GM12878 (cell line): Measurements from ENCODE around the gene SDF4. TPM values are rescaled to one million over a fixed set of nuclear protein-coding genes. Genes with fewer than 3 reads are reported as not detected.

Source experiments
- ATAC-seq: fragments of 200-7000 bp; cut with Tn5 transposase; 3 replicates; pipeline ENCODE4 v1.9.1; 2020; ENCODE audit warnings: mild to moderate bottlenecking, moderate library complexity
- BruUV-seq: library from RNA; stranded (reverse); fragments of 400-500 nt; replicated peaks from 2 replicates; lab custom pipeline; 2021; lab: Mats Ljungman, UMichigan
- CTCF ChIA-PET: fragments of 300-600 bp; sonication (Branson Sonifier 250); formaldehyde crosslinking; extraction: SDS; loops from one replicate; lab custom pipeline; 2021; ENCODE audit warnings: inconsistent platforms; lab: Yijun Ruan, JAX
- POLR2A ChIA-PET: fragments of 350-600 bp; formaldehyde crosslinking; extraction: SDS; loops from one replicate; lab custom pipeline; 2021; ENCODE audit warnings: inconsistent platforms; lab: Charles Lee
- RAD21 ChIA-PET: fragments of 300-600 bp; sonication (Branson Sonifier 250); formaldehyde crosslinking; loops from one replicate; lab custom pipeline; 2023; ENCODE audit warnings: antibody characterized with exemption; ENCODE audit not compliant: unreplicated experiment; lab: Charles Lee
- SMC1A ChIA-PET: fragments of 300-600 bp; sonication (Branson Sonifier 250); formaldehyde crosslinking; loops from one replicate; lab custom pipeline; 2023; ENCODE audit not compliant: unreplicated experiment, uncharacterized antibody; lab: Charles Lee
- DNase-seq: peaks from one replicate; pipeline ENCODE4 v3.0.0-alpha.2; 2011; ENCODE audit warnings: low read depth, low spot score
- FAIRE-seq: peaks from 3 replicates; lab custom pipeline; 2011; peaks lifted over from hg19 to GRCh38; lab: Jason Lieb, UNC
- H2AFZ ChIP-seq: 2 replicates; pipeline ENCODE4 v1.6.0; 2011; ENCODE audit warnings: low read depth, low read length, control low read depth; ENCODE audit not compliant: control insufficient read depth
- H3K27ac ChIP-seq: 2 replicates; pipeline ENCODE4 v1.5.1; 2011; ENCODE audit warnings: control low read depth; ENCODE audit not compliant: control insufficient read depth, insufficient read depth
- H3K27me3 ChIP-seq, 2 experiments: replicated peaks in 1 of 2; 2 replicates each; pipeline versions ENCODE4 v1.6.0 to v1.6.1; 2011; ENCODE audit warnings: low read length in 1 of 2; ENCODE audit not compliant: control insufficient read depth in 2 of 2, insufficient read depth in 2 of 2
- H3K36me3 ChIP-seq, 2 experiments: 2 replicates each; pipeline ENCODE4 v1.5.1; 2011; ENCODE audit warnings: low read length in 1 of 2; ENCODE audit not compliant: control insufficient read depth in 2 of 2, insufficient read depth in 2 of 2
- H3K4me1 ChIP-seq: 2 replicates; pipeline ENCODE4 v1.6.1; 2011; ENCODE audit warnings: mild to moderate bottlenecking, low read length, moderate library complexity, mixed read lengths; ENCODE audit not compliant: control insufficient read depth, insufficient read depth
- H3K4me2 ChIP-seq: 2 replicates; pipeline ENCODE4 v1.6.0; 2011; ENCODE audit warnings: control low read depth; ENCODE audit not compliant: control insufficient read depth, insufficient read depth
- H3K4me3 ChIP-seq: fragments of 200-600 bp; sonication (generic); 2 replicates; pipeline ENCODE4 v1.5.1; 2016
- H3K79me2 ChIP-seq: 2 replicates; pipeline ENCODE4 v1.6.0; 2011; ENCODE audit warnings: low read length; ENCODE audit not compliant: control insufficient read depth, insufficient read depth
- H3K9ac ChIP-seq: 2 replicates; pipeline ENCODE4 v1.8.0; 2011; ENCODE audit warnings: low read length, control low read depth, mixed read lengths; ENCODE audit not compliant: control insufficient read depth, insufficient read depth
- H3K9me3 ChIP-seq: replicated peaks from 3 replicates; pipeline ENCODE4 v1.5.1; 2011; ENCODE audit warnings: mild to moderate bottlenecking, low read length; ENCODE audit not compliant: control insufficient read depth, insufficient read depth
- H4K20me1 ChIP-seq: 2 replicates; pipeline ENCODE4 v1.6.0; 2011; ENCODE audit not compliant: control insufficient read depth, insufficient read depth
- E4F1 ChIP-seq: fragments of 450-650 bp; IDR thresholded peaks from 2 replicates; pipeline ENCODE4 v1.6.1; 2018; ENCODE audit warnings: borderline replicate concordance, mild to moderate bottlenecking; ENCODE audit not compliant: partially characterized antibody
- EZH2 ChIP-seq: IDR thresholded peaks from 2 replicates; pipeline ENCODE4 v1.6.1; 2012; ENCODE audit warnings: low read depth, mild to moderate bottlenecking, control low read depth, inconsistent platforms, low read length, borderline replicate concordance; ENCODE audit not compliant: control insufficient read depth
- FOXK2 ChIP-seq: fragments of 450-650 bp; IDR thresholded peaks from 2 replicates; pipeline ENCODE4 v1.6.1; 2017; ENCODE audit warnings: mild to moderate bottlenecking, moderate library complexity
- HDAC2 ChIP-seq: fragments of 200-600 bp; sonication (generic); IDR thresholded peaks from 2 replicates; pipeline ENCODE4 v1.6.1; 2017
- IRF5 ChIP-seq: fragments of 450-650 bp; IDR thresholded peaks from 2 replicates; pipeline ENCODE4 v1.6.1; 2017; ENCODE audit warnings: borderline replicate concordance
- KLF5 ChIP-seq: fragments of 450-650 bp; IDR thresholded peaks from 2 replicates; pipeline ENCODE4 v1.6.1; 2014; ENCODE audit warnings: mild to moderate bottlenecking; ENCODE audit not compliant: partially characterized antibody
- NBN ChIP-seq: fragments of 450-650 bp; IDR thresholded peaks from 2 replicates; pipeline ENCODE4 v1.6.1; 2016
- NFXL1 ChIP-seq: fragments of 450-650 bp; IDR thresholded peaks from 2 replicates; pipeline ENCODE4 v1.6.1; 2017; ENCODE audit warnings: antibody characterized with exemption, mild to moderate bottlenecking, borderline replicate concordance
- NFYB ChIP-seq: IDR thresholded peaks from 2 replicates; pipeline ENCODE4 v1.6.1; 2011; ENCODE audit warnings: low read depth, mild to moderate bottlenecking, low read length, improper control_type of control experiment, moderate library complexity; ENCODE audit not compliant: insufficient read depth
- RAD51 ChIP-seq: fragments of 450-650 bp; IDR thresholded peaks from 2 replicates; pipeline ENCODE4 v1.6.1; 2016; ENCODE audit warnings: moderate library complexity, mild to moderate bottlenecking, inconsistent platforms
- RFX5 ChIP-seq: IDR thresholded peaks from 2 replicates; pipeline ENCODE4 v1.6.1; 2011; ENCODE audit warnings: low read depth, low read length, improper control_type of control experiment
- SREBF1 ChIP-seq: IDR thresholded peaks from 2 replicates; pipeline ENCODE4 v1.6.1; 2012; ENCODE audit warnings: mild to moderate bottlenecking, low read length
- STAT1 ChIP-seq: fragments of 450-650 bp; conservative IDR thresholded peaks from 2 replicates; pipeline ENCODE4 v1.6.1; 2014; ENCODE audit warnings: antibody characterized with exemption, mild to moderate bottlenecking
- TAF1 ChIP-seq: IDR thresholded peaks from 2 replicates; pipeline ENCODE4 v1.6.1; 2011; ENCODE audit warnings: mild to moderate bottlenecking, low read depth, low read length, borderline replicate concordance
- TCF12 ChIP-seq: IDR thresholded peaks from 2 replicates; pipeline ENCODE4 v1.6.1; 2011; ENCODE audit warnings: low read depth, mild to moderate bottlenecking, low read length
- ZBTB40 ChIP-seq: fragments of 450-650 bp; IDR thresholded peaks from 2 replicates; pipeline ENCODE4 v1.6.1; 2016; ENCODE audit warnings: mild to moderate bottlenecking, moderate library complexity, borderline replicate concordance
- ZNF24 ChIP-seq: fragments of 450-650 bp; IDR thresholded peaks from 2 replicates; pipeline ENCODE4 v1.6.1; 2017; ENCODE audit warnings: antibody characterized with exemption, mild to moderate bottlenecking
- ZSCAN29 ChIP-seq: fragments of 450-650 bp; IDR thresholded peaks from 2 replicates; pipeline ENCODE4 v1.6.1; 2017; ENCODE audit warnings: mild to moderate bottlenecking, moderate library complexity
- WGBS: methylation state at CpG from one replicate; pipeline ENCODE4 v1.1.6; 2016; ENCODE audit warnings: low lambda C conversion rate; ENCODE audit not compliant: insufficient replicate concordance, insufficient coverage; ENCODE audit errors: missing lambda C conversion rate; 5-methylcytosine and 5-hydroxymethylcytosine counted together
- in situ Hi-C: fragments of 300-500 bp; cut with MboI; formaldehyde crosslinking; loops from 9 replicates; pipeline ENCODE4 v1.14.3; 2018; ENCODE audit warnings: mixed read lengths
- intact Hi-C: fragments of 100-400 bp; cut with micrococcal nuclease; formaldehyde crosslinking; loops from one replicate; pipeline ENCODE4 v1.14.2; 2022; ENCODE audit not compliant: unreplicated experiment
- polyA plus RNA-seq, 11 experiments: library from polyadenylated mRNA; depleted of rRNA in 4 of 11; unstranded in 6 of 11; stranded (reverse) in 5 of 11; fragments of >200 nt; fragmentation: Nextera tagmentation in 4 of 11; fragmentation: Illumina TruSeq in 1 of 11; extraction: Ambion mirVana in 4 of 11; extraction: Trizol in 1 of 11; gene quantifications; 1 replicate in 1 of 11; 2 replicates in 10 of 11; pipeline versions ENCODE4 v1.2.1 to v1.2.3, GENCODE V29; 2011 to 2016; ENCODE audit warnings: inconsistent platforms in 2 of 11, missing spikeins in 2 of 11, low read depth in 1 of 11
- total RNA-seq, 4 experiments: library from RNA; depleted of rRNA in 3 of 4; stranded (reverse); fragments of >200 nt in 3 of 4; fragmentation: Illumina TruSeq in 1 of 4; extraction: Trizol in 1 of 4; gene quantifications; 2 replicates each; pipeline versions ENCODE4 v1.2.1 to v1.2.3, GENCODE V29; 2013 to 2021

The SDF4 gene
- total and polyA plus RNA-seq, 10 of the 15 experiments (the other 5 are each of a cell fraction or from before 2014, with no cell fraction given), result 0.44 to 97.2 (median 40.2) TPM

GRCh38 chr1:1175221-1176062 is 56.4 kb downstream of the SDF4 start:
- ChIA-PET RAD21 (interaction anchor here (1.4 kb wide), 1 partner anchor 53 kb away, joined by 4 read pairs; no protein-coding TSS in a partner anchor), POLR2A (no interaction called here), CTCF (no interaction called here), SMC1A (no interaction called here)
- no peaks in the 10 kb centered on the region for H3K36me3 ChIP-seq
- H3K27me3 ChIP-seq, result no peaks in the 10 kb centered on the region; a peak in 2 of 4 replicates
- in situ Hi-C loops, result no loop called here
- intact Hi-C loops, result no loop called here
- no peaks in the 10 kb centered on the region; the same call in 2 of the 3 replicates for H3K9me3 ChIP-seq
- no peaks in the 10 kb centered on the region for H3K79me2 ChIP-seq
- no peak overlapping the region for H3K9ac ChIP-seq
- no TSS peak for BruUV-seq
- H3K4me2 ChIP-seq, result no peak overlapping the region
- H3K4me3 ChIP-seq, result no peak overlapping the region
- H3K27ac ChIP-seq, result no peak overlapping the region
- no peak for FAIRE-seq
- TF ChIP-seq NBN, result no peak
- no peak for TF ChIP-seq IRF5
- TF ChIP-seq E4F1, result no peak
- no peak for TF ChIP-seq RAD51
- no peak for TF ChIP-seq SREBF1
- no peak for TF ChIP-seq NFYB
- no peak for TF ChIP-seq ZNF24
- no peak for TF ChIP-seq KLF5
- TF ChIP-seq TAF1, result no peak
- TF ChIP-seq NFXL1, result no peak
- no peak for TF ChIP-seq RFX5
- no peak for TF ChIP-seq FOXK2
- no peak for TF ChIP-seq HDAC2
- no peak for TF ChIP-seq ZBTB40
- TF ChIP-seq ZSCAN29, result no peak
- TF ChIP-seq STAT1, result no peak
- TF ChIP-seq TCF12, result no peak
- no peak for TF ChIP-seq EZH2
- 55% methylated on average over 27 of the region's 29 CpGs for WGBS
- no peak for ATAC-seq
- H4K20me1 ChIP-seq, result no peaks in the 10 kb centered on the region
- no peak overlapping the region for H2AFZ ChIP-seq
- H3K4me1 ChIP-seq, result peaks cover 16% of the 10 kb centered on the region
- DNase-seq, result no peak
